Measurements from ENCODE around the gene KIF18B.

KIF18B gene

GRCh38 chr17:44947461-44948314 is at the start of gene KIF18B:
TSS of gene KIF18B (minus strand) at chr17:44947773. CDS start at chr17:44936344, 11,429 bp downstream.
- peak; percentile 94 for DNase-seq

GRCh38 chr17:44996304-44996703 is 48.7 kb upstream of the KIF18B start:
- no peak for DNase-seq

- DNase-seq: no peak
Measured at GRCh38 chr17:44995436-44996001, 47.9 kb upstream of the KIF18B start.

GRCh38 chr17:44992242-44992939 is 44.8 kb upstream of the KIF18B start:
- no peak for DNase-seq

- no peak for DNase-seq
Measured at GRCh38 chr17:44990994-44991393, 43.4 kb upstream of the KIF18B start.

- DNase-seq: no peak
Measured at GRCh38 chr17:44989552-44990138, 42.1 kb upstream of the KIF18B start.

GRCh38 chr17:44988044-44988942 is 40.7 kb upstream of the KIF18B start:
- DNase-seq: no peak

- DNase-seq: peak; percentile 83
Measured at GRCh38 chr17:44983563-44983962, 36.0 kb upstream of the KIF18B start.

- no peak for DNase-seq
Measured at GRCh38 chr17:44982113-44982702, 34.6 kb upstream of the KIF18B start.

GRCh38 chr17:44981221-44981968 is 33.8 kb upstream of the KIF18B start:
- DNase-seq: no peak

- peak; percentile 18 for DNase-seq
Measured at GRCh38 chr17:44979426-44979995, 31.9 kb upstream of the KIF18B start.

GRCh38 chr17:44978807-44979206 is 31.2 kb upstream of the KIF18B start:
- DNase-seq: no peak

- no peak for DNase-seq
Measured at GRCh38 chr17:44977814-44978550, 30.4 kb upstream of the KIF18B start.

- DNase-seq: no peak
Measured at GRCh38 chr17:44977065-44977464, 29.5 kb upstream of the KIF18B start.

GRCh38 chr17:44976206-44976605 is 28.6 kb upstream of the KIF18B start:
- DNase-seq: no peak

- peak; percentile 94 for DNase-seq
Measured at GRCh38 chr17:44972953-44973352, 25.4 kb upstream of the KIF18B start.

- peak; percentile 83 for DNase-seq
Measured at GRCh38 chr17:44971776-44972483, 24.4 kb upstream of the KIF18B start.

GRCh38 chr17:44970136-44970741 is 22.7 kb upstream of the KIF18B start:
- peak; percentile 50 for DNase-seq
